ENCODE measurements around the gene MRPL23. TPM values are rescaled to one million over a fixed set of nuclear protein-coding genes. Genes with fewer than 3 reads are reported as not detected.

The MRPL23 gene
- total RNA-seq, 1 donor: 206 TPM

DNA sequence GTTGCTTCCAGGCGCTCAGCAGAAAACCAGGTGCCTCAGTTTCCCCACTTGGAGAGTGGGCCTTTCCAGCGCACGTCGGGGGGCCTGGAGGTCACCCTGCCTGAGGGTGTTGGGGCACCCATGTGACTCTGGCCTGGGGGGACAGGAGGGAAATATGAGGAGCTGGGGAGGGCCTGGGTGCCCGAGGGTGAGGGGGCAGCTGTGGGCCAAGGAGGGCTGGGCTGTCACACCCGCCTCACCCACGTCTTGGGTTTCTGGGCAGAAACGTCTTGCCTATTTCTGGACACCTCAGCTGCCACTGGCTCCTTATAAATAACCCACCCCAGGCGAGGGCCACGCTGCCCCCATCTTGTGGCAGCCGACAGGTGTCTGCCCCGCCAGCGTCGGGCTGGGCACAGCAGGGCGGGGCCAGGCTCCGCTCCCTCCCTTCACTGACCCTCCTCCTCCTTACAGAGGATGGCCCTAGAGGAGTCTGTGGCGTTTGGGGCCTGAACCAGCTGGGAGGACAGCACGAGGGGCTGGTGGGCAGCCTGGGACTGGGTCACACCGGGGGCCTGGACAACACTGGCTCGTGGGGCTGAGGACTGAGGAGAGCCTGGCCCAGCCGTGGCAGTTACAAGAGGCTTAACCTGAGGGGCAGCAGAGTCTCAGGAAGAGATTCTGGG is 26.1 kb upstream of the MRPL23 start:
- DNase-seq (ENCODE audit: low read depth in 2 of 3, low spot score in 2 of 3): no peak

- no peak for DNase-seq (ENCODE audit: low read depth in 2 of 3, low spot score in 2 of 3)
Observed at GRCh38 chr11:1921574-1922141, 25.5 kb upstream of the MRPL23 start.

GRCh38 chr11:1922481-1923081 is 24.6 kb upstream of the MRPL23 start:
- DNase-seq (ENCODE audit: low read depth in 2 of 3, low spot score in 2 of 3): peak in 1 of 3 donors; percentile 32

DNA sequence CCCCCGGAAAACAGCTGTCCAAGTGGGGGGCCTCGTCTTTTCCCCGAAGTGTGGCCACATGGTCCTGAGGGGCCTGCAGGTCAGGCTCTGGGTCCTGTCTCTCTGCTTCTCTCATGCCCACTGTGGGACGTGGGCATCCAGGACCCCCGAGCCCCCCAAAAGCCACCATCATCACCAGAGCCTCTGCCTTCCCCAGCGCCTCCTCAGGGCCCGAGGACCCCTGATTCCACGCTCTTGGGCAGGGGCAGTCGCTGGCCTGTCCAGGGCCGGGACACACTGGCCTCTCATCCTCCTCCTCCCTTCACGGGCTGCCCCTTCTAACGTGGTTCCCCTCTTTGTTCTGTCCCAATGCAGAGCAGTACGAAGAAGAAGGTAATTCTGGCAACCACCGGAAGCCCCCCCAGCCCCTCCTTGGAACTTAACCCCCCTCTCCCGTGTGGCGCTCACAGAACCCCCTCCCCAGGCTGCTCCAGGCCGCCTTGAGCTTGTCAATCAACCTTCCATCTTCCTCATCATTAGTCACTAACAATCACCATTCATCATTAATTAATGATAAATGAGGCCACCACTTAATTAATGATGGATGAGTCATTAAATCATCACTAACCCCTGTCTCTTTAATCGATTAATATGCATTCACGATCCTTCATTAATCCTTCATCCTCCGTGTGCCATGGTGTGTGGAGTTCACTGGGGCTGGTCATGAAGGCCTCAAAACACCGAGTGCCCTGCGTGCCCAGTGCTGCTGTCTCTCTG is 23.8 kb upstream of the MRPL23 start:
- DNase-seq (ENCODE audit: low read depth in 2 of 3, low spot score in 2 of 3): no peak

DNA sequence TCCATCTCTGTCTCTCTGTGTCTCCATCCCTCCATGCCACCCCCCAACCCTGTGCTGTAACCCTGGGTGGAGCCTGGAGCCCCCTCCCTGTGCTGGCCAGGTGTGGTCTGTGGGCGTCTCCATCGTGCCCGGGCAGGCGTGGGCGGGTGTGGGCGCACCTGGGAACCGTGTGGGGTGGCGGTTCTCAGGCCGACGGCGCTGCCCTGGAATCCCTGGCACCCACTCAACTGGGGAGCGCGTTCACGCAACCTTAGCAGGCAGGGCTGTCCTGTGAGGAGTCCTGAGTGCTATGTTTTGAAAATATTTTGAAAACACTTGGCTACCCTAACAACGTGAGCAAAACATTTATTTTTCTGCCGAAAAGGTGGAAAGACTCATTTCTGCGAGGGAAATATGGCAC is 23.0 kb upstream of the MRPL23 start:
- DNase-seq (ENCODE audit: low read depth in 2 of 3, low spot score in 2 of 3): no peak

DNA sequence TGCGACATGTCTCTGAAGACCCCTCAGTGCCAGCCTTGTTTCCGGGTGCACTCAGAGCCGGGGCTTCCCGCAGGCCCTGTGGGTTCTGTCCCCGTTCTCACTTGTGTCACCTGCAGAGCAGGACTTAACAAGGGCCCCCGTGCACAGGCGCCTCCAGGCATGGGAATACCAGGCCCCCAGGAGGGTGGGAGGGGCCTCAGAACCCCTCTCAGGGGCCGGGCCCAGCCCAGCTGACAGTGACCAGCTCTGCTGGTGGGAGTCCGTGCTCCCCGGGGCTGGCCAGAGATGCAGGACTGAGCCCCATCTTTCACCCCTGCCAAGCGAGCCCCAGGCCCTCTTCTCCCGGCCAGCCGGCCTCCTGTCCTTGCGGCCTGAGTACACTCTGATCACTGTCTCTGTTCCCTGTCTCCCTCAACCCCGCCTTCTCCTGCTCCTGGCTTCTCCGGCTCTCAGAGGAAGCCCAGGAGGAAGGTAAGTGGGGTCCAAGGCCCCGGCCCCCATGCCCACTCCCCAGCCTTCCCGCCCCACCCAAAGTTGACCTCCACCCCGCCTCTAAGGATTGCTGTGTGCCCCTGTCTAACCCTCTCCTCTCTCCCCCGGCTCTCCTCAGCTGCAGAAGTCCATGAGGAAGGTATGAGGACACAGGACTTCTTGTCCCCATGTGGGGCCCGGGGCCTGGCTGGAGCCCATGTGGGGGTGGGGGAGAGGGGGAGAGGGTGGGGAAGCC is 22.3 kb upstream of the MRPL23 start:
- no peak for DNase-seq (ENCODE audit: low read depth in 2 of 3, low spot score in 2 of 3)

DNA sequence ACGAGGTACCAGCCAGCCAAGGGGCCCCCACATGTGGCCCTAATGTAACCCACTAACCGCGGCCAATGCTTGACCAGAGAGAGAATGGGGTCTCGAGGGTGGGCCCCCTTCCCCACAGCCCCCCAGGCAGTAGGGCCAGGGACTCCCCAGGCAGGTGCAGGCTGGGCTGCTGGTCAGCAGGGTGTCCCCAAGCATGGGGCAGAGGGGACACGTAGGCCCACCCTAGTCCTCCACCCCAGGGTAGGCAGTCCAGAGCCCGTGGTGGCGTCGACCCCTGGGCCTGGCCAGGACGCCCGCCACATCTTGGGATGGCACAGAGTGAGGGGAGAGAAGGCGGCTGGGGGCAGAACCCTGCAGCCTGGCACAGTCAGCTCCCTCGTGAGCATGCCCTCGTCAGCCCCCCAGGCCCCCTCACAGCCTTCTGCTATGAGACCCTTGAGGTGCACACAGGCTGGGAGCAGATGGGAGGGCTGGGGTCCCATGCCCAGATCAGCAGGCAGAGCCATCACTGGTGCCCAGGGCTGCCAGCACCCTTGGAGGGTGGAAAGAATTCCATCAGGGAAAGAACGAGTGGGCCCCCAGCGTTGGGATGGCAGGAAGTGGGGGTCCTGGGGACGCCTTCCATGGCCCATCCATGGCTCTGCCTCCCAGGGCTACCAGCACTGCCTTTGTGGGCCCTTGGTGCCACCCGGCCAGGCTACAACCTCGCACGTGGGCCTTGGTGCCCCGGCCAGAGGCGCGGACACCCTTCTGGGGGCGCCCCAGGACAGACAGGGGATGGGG is 21.6 kb upstream of the MRPL23 start:
- DNase-seq (ENCODE audit: low read depth in 2 of 3, low spot score in 2 of 3): no peak

GRCh38 chr11:1926156-1927025 is 20.7 kb upstream of the MRPL23 start:
- peak in 2 of 3 donors; percentile 56 to 84 for DNase-seq (ENCODE audit: low read depth in 2 of 3, low spot score in 2 of 3)

GRCh38 chr11:1927026-1927847 is 19.9 kb upstream of the MRPL23 start:
- no peak for DNase-seq (ENCODE audit: low read depth in 2 of 3, low spot score in 2 of 3)

DNA sequence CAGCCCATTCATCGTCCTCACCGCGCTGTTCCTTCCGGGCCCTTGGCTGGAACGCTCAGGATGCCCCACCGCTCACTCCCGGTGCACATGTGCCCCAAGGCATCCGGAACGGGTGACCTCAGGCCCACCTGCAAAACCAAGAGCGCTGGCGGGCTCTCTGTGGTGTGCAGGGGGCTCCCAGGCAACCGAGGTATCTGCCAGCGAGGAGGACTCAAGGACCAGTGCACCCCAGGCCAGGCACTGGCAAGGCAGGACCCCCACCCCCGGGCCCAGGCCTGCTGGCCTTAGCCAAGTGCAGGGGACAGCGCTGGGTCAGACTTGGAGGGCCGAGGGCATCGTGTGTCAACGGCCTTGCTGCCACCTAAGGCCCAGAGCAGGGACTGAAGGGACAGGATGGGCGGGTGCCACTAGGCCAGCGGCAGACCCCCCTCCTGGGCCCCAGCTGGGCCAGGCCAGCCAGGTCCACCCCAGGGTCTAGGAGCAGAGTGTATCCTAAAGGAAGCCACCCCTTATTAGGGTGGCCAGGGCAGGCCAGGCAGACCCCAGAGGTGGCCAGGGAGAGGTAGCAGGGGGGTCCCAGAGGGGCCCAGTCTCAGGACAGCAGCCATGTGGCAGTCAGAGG is 19.2 kb upstream of the MRPL23 start:
- DNase-seq (ENCODE audit: low read depth in 2 of 3, low spot score in 2 of 3): peak in 1 of 3 donors; percentile 42

- DNase-seq (ENCODE audit: low read depth in 2 of 3, low spot score in 2 of 3): no peak
Observed at GRCh38 chr11:1928470-1928890, 18.7 kb upstream of the MRPL23 start.

DNA sequence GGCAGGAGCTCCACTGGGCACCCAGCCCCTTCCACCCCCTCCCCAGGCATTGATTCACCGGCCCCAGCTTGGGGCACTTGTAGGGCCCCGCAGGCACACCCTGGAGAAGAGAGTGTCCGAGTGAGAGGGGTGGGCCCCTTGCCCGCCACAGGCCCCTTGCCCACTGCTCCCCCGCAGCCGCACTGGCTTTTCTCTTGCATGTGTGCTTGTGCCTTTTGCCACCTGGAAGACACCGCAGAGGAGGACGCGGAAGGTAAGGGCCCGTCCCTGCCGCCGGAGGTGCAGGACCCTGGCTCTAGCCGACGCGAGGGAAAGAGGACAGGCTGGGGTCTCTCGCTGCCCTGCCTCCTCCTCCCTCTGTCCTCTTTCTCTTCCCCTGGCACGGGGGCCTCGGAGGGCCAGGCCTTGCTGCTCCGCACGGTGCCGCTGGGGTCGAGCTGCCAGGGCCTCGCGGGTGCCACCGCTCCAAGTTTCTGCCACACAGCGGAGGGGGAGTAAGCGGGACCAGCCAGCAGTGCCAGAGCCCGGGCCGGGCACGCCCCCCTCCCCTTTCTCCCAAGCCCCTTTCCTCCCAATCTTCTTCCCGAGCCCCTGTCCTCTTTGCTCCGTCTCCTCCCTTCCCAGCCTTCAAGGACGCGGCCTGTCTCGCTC is 18.1 kb upstream of the MRPL23 start:
- DNase-seq (ENCODE audit: low read depth in 2 of 3, low spot score in 2 of 3): no peak

DNA sequence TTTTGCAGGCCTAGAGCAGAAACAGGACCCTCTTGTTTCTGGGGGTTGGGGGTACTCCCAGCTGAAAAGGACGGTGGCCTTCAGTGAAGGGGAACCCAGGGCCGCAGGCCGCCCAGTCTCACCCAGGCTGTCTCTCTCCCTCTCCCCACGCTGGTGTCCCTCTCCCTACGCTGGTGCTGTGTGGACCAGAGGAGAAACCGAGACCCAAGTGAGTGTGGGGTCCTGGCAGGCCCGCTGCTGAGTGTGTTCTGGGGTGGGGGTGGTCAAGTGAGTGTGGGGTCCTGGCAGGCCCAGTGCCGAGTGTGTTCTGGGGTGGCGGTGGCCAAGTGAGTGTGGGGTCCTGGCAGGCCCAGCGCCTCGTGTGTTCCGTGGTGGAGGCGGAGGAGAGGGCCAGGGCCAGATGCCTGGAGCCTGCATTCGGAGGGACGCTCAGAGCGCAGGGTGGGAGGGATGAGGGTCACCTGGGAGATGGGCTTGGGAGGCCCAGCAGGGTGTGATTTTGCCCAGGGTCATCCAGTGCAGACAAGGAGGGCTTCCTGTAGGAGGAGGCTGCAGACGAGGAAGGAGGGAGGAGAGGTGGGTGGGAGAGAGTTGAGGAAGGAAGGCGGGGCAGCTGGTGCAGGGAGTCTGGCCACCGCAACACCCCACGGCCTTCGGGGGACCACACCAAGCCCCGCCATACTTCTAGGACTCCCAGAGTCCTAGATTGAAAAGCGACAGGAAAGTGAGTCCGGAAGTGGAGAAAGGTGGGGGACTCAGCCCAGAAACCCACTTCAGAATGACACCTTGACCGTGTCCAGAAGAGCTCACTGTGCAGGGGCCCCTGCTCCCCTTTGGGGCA is 17.3 kb upstream of the MRPL23 start:
- no peak for DNase-seq (ENCODE audit: low read depth in 2 of 3, low spot score in 2 of 3)

DNA sequence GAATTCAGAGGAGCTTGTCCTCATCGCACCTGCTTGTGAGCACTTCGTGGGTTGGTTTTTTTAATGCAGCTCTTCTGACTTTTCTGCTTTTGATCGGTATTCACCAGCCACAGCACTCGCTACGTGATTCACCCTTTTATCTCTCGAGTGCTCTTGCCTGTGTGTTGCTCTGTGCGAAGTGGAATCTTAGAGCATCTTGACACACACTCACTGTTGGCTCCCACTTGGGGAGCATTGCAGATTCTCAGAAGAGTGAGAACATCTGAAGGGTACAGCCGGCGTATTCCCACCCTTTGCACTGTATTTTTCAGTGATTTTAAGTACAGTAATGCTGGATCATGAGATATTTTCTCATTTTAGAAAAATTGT is 16.7 kb upstream of the MRPL23 start:
- DNase-seq (ENCODE audit: low read depth in 2 of 3, low spot score in 2 of 3): no peak

DNA sequence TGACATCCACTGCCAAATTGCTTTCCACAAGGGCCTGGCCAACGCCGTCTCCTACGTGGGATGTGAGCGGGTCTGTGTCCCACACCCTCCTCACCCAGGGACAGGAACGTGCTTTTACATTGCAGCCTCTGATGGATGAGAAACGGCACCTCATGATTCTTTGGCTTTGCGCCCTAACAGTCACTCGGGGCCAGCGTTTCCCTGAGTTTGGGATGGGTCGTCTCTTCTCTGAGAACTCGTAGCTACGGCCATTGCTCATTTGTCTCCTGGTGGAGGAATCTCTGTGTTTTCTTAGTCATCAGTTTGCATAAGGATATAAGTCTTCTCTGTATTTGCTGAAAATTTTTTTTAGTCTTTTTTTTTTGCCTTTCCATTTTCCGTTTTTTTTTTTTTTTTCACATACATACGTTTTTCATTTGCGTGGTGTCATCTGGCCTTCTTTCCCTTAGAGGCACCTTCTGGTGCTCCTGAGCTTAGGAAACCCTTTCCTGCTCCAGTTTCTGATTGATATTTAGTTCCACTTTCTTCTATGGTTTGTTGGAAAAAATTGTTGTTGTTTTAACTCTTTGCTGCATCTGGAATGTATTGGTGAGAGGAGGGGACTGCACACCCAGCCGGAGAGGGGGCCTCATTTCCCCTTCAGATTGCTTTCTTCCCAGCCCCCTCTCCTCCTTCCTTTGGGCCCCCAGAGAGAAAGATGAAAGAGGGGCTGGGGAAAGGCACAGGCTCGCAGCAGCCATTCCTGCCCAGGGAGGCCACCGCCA is 15.6 kb upstream of the MRPL23 start:
- DNase-seq (ENCODE audit: low read depth in 2 of 3, low spot score in 2 of 3): peak in 2 of 3 donors; percentile 22 to 46

DNA sequence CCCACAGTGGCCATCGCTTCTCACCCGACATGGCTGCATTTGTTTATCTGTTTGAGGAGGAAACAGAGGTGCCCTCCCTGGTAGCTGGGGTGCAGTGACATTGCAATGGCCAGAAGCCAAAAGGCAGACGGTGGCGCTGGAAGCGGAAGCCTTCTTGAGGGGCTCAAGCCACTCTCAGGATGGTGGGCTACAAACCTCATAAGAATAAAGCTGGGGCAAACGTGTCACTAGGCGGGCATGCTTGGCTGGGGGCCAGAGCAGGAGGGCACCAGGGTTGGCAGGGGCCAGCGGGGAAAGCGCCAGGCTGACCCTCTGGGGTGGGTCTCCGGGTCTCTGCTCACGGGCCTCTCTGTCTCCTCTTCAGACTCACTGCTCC is 15.0 kb upstream of the MRPL23 start:
- peak in 2 of 3 donors; percentile 60 to 88 for DNase-seq (ENCODE audit: low read depth in 2 of 3, low spot score in 2 of 3)

All from hematopoietic multipotent progenitor cell (in vitro differentiated cells).